Stimulated activated CD8-positive, alpha-beta memory T cell treated with anti-CD3 and anti-CD28 coated beads, Interleukin-12 subunit alpha, Interleukin-12 subunit beta, amount 100 ng/mL, for 24 hours (primary cell): ENCODE data around the gene ZBTB2.
"Not testable (repeated sequence)": the region's sequence is repeated elsewhere in the genome, so short reads cannot be mapped to it uniquely, and the experiment has no call there.

ENCODE experiments used
- DNase-seq: peaks from one replicate; pipeline ENCODE4 v3.0.0-alpha.2; 2020; ENCODE audit errors: extremely low read depth

ZBTB2 gene

GRCh38 chr6:151400473-151400872, 9.1 kb upstream of the ZBTB2 start:
- DNase-seq: no peak

- DNase-seq: no peak
These were observed 8.3 kb upstream of the ZBTB2 start for GRCh38 chr6:151399679-151400078.

- DNase-seq: no peak
These were observed 2.1 kb upstream of the ZBTB2 start for GRCh38 chr6:151393410-151393809.

- no peak for DNase-seq
These were observed 1.1 kb upstream of the ZBTB2 start for GRCh38 chr6:151392427-151392826.

- DNase-seq: peak; percentile 60
These were observed 398 bp downstream of the ZBTB2 start for GRCh38 chr6:151390851-151391470.

DNA sequence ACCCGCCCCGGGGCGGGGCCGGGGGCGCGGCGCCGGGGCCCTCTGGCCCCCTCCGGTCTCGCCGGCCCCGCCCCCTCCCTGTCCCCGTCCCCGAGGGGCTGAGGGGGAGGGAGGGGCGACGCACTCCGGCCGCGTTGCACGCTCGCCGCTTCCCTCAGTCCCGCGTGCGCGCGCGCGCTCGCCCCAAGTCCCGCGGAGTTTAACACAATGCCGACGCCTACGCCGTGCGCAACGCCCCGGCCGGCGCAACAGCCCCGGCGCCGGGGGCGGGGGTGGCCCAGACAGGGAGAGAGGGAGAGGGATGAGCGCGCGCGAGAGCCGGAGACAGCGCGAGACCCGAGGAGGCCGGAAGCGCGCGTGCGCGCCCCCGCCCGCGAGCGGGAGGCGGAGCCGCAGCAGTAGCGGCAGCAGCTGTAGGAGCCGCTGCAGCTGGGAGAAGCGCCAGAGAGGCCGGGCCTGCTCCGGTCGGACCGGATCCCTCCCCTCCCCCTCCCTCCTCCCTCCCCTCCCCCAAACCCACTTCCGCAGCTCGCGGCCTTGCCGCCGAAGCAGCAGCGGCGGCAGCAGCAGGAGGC, 996 bp downstream of the ZBTB2 start:
- DNase-seq: peak; percentile 93

DNA sequence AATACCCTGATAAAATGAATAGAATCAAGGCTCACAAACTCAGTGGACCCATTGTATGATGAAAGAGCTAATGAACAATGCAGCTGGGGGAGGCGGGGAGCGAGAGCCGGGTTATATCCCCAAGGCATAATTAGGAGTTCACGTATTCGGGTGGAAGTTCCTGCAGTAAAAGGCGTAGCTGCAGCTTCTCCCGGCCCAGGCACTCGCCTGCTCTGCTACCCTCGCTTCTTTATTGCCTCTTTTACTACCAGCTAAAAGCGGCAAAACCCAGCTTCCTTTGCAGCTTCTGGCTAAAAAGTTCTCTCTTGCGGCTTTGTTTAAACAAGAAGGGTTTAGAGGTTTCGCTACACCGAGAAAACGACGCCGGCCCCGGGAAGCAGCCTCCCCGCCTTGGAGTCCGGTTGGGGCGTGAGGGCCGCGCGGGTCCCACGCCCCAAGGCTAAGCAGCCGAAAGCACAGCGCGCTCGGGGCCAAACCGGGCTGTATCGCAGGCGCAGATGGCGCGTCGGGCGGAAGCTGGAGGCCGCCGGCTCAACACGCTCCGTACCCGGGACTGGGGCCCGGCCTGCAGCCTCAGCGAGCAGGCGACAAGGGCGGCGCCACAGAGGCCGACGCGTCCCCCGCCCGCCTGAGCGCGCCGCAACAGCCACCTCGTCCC, 1.6 kb downstream of the ZBTB2 start:
- no peak for DNase-seq

- DNase-seq: no peak
These were observed 2.3 kb downstream of the ZBTB2 start for GRCh38 chr6:151388997-151389617.

DNA sequence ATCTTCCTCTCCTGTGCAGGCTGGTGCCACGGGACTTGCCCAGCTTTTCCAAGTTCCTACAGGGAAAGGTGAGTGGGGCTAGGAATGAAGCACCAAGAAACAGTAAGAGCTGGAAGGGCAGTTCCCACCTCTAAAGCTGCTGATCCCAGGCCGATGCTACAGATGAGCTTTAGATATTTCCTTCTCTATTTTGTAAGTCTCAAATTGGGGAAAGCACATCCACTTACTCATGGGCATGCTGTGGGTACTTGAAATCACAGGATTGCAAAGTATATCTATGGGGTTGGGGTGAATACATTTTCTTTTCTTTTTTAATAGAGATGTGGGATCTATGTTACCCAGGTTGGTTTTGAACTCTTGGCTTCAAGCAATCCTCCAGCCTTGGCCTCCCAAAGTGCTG, 3.1 kb downstream of the ZBTB2 start:
- no peak for DNase-seq

- no peak for DNase-seq
These were observed 4.0 kb downstream of the ZBTB2 start for GRCh38 chr6:151387175-151387970.

DNA sequence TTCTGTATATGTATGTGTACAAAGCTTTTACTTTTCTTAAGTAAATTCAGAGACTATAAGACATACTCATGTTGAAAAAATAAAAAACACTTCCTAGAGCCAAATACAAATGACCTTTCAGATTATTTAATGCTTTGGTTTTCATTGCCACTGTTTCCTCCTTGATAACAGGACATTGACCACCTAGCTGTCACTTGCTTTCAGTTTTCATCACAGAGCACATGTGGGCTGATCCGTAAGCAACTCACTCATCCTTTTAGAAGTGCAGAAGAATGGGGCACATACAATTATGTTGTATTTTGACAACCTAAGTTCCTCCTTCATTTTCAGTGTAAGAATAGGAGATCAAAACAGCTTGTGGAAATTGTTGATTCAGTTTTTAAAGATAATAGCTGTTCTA, 6.2 kb downstream of the ZBTB2 start:
- DNase-seq: no peak

DNA sequence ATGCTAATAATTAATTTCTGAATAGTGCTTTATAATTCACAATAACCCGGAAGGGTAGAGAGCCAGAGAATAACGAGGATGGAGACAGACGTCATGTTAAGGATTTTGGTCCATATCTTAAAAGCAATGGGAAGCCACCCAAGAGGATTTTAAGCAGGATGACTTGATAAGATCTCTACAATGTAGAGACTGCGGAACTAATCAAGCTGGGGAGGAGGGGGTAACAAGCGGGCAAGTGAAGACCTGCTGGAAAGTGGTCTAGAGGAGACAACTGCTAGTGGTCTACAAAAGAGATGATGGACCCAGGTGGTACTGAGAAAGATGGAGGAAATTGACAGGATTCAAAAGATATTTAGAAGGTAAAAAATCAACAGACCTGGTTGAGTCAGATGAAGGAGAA, 7.2 kb downstream of the ZBTB2 start:
- DNase-seq: no peak

DNA sequence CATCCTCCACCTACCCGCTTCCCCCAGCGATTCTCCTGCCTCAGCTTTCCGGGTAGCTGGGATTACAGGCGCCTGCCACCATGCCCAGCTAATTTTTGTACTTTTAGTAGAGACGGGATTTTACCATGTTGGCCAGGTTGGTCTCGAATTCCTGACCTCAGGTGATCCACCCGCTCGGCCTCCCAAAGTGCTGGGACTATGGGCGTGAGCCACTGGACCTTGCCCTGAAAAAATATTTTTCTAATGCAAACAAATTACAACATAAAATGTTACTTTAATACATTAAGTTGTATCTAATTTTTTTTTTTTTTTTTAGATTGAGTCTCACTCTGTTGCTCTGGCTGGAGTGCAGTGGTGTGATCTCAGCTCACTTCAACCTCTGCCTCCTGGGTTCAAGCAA, 8.7 kb downstream of the ZBTB2 start:
- DNase-seq: not testable (repeated sequence)

DNA sequence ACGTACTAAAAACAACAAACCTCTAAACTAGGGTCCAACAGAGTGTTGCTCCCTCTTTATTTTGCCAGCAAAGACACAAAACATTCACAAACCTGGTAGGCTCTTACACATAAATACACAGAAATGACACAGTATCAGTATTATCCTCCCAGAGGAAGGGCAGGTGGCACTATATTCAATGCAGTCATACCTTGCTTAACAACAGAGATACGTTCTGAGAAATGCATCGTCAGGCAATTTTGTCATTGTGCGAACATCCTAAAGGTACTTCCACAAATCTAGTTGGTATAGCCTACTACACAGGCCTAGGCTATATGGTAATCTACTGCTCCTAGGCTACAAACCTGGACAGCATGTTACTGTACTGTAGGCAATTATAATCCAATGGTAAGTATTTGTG, 9.6 kb downstream of the ZBTB2 start:
- DNase-seq: no peak

DNA sequence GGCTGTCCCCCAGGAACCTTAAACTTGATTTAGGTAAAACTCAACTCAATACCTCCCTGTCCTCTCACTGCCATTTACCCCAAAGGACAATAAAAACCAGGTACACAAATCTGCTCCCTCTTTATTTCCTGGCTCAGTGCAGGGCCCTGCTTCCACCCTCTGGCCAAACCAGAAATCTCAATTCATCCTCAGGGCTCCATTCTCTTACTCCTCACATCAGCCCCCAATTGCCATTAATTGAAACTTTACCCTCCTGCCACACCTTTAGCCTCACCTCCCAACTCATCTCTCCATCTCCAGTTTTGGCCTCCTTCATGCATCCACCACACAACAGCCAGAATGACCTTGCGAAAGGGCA, 10.5 kb downstream of the ZBTB2 start:
- DNase-seq: no peak

- DNase-seq: no peak
These were observed 11.2 kb downstream of the ZBTB2 start for GRCh38 chr6:151379933-151380847.

DNA sequence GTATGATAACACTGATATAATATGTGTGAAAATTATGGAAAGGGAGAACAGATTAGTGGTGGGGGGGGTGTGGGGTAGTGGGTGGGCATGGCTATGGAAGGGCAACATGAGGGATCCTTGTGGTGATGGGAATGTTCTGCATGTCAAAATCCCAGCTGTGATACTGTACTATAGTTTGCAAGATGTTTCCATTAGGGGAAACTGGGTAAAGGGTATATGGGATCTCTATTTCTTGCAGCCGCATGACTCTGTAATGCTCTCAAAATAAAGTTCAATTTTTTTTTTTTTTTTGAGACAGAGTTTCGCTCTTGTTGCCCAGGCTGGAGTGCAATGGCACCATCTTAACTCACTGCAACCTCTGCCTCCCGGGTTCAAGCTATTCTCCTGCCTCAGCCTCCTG, 14.3 kb downstream of the ZBTB2 start:
- DNase-seq: no peak

- no peak for DNase-seq
These were observed 14.9 kb downstream of the ZBTB2 start for GRCh38 chr6:151376440-151376839.

GRCh38 chr6:151375833-151376232, 15.5 kb downstream of the ZBTB2 start:
- DNase-seq: no peak

DNA sequence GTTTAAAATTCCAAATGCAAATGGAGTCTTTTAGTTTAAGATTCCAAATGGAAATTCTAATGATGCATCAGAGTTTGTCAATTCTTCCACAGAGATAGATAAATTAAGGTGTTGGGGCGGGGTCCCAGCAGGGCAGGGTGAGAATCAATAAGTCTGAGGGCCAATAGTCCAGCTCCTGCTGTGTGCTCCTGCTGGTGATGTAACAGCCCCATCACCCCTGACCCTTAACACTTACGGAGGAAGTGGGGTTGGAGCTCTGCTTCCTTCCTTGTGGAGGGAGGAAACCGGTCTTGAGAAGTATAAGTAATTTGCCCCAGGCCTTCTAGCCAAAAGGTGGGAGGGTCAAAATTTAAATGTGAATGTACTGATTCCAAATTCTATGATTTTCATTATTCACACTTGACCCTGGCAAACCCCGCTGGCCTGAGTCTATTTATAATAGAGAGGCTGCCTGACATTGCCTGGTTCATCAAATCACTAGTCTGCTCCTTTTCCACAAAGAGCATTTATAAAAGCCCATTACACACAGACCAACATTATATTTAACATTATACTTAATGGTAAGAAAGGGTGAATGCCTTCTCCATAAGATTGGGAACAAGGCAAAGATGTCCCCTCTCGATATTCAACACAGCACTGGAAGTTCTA, 17.2 kb downstream of the ZBTB2 start:
- DNase-seq: no peak

DNA sequence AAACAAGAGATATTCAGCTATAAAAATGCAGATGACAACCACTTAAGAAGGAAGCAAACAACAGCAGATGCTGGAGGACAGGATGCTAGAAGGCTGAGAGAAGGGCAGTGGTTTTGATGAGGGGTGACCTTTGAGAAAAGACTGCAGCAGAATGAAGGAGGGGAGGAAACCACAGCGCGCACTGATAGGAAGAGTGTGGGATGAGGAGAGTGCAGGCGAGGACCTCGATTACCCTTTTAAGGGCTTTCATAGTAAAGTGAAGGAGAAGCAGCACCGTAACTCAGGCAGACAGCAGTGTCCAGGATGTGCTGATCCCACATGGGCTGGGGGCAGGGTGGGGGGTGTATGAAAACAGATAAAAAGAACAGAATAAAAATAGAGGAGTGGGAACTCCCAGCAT, 19.2 kb downstream of the ZBTB2 start:
- DNase-seq: no peak
